IMR-90 (cell line): Measurements from ENCODE around the gene WBP11. TPM values are rescaled to one million over a fixed set of nuclear protein-coding genes. Genes with fewer than 3 reads are reported as not detected.

ENCODE experiments used
- ATAC-seq: fragments of 200-7000 bp; cut with Tn5 transposase; 2 replicates; pipeline ENCODE4 v1.9.1; 2020; ENCODE audit warnings: low read depth, mild to moderate bottlenecking, moderate library complexity
- BruUV-seq: library from RNA; stranded (reverse); fragments of 400-500 nt; replicated peaks from 2 replicates; lab custom pipeline; 2021; lab: Mats Ljungman, UMichigan
- CTCF ChIA-PET: fragments of 300-600 bp; formaldehyde crosslinking; extraction: SDS; loops from one replicate; lab custom pipeline; 2021; ENCODE audit warnings: antibody characterized with exemption; lab: Yijun Ruan, JAX
- POLR2A ChIA-PET: fragments of 300-600 bp; sonication (Branson Sonifier 250); formaldehyde crosslinking; loops from one replicate; lab custom pipeline; 2022; ENCODE audit warnings: antibody characterized with exemption; ENCODE audit not compliant: unreplicated experiment; lab: Charles Lee
- DNase-seq: peaks from one replicate; pipeline ENCODE4 v3.0.0; 2013
- H2AFZ ChIP-seq: replicated peaks from 2 replicates; pipeline ENCODE3; 2013; ENCODE audit warnings: low read length, mild to moderate bottlenecking; ENCODE audit not compliant: poor library complexity
- H2AK5ac ChIP-seq: 2 replicates; pipeline ENCODE4 v1.6.1; 2013; ENCODE audit warnings: low read depth, low read length, inconsistent platforms
- H2AK9ac ChIP-seq: replicated peaks from 2 replicates; pipeline ENCODE3; 2013; ENCODE audit warnings: mild to moderate bottlenecking, low read depth, low read length, moderate library complexity; ENCODE audit not compliant: poor library complexity
- H2BK120ac ChIP-seq: 2 replicates; pipeline ENCODE4 v1.6.1; 2013; ENCODE audit warnings: low read depth, low read length, inconsistent platforms
- H2BK15ac ChIP-seq: 3 replicates; pipeline ENCODE4 v1.6.1; 2013; ENCODE audit warnings: low read depth, low read length, inconsistent platforms
- H2BK20ac ChIP-seq: 2 replicates; pipeline ENCODE4 v1.6.1; 2013; ENCODE audit warnings: low read depth, mild to moderate bottlenecking, inconsistent platforms, low read length, moderate library complexity
- H2BK5ac ChIP-seq: 2 replicates; pipeline ENCODE4 v1.6.1; 2013; ENCODE audit warnings: mild to moderate bottlenecking, low read depth, low read length, inconsistent platforms; ENCODE audit not compliant: poor library complexity, severe bottlenecking
- H3K14ac ChIP-seq: replicated peaks from 2 replicates; pipeline ENCODE4 v1.6.1; 2013; ENCODE audit warnings: low read depth, low read length, inconsistent platforms
- H3K18ac ChIP-seq: 2 replicates; pipeline ENCODE4 v1.6.1; 2013; ENCODE audit warnings: low read depth, low read length, control low read depth
- H3K23ac ChIP-seq: 2 replicates; pipeline ENCODE4 v1.6.1; 2013; ENCODE audit warnings: low read depth, low read length, inconsistent platforms
- H3K27ac ChIP-seq: 2 replicates; pipeline ENCODE4 v1.5.1; 2013; ENCODE audit warnings: mild to moderate bottlenecking, control low read depth, low read length; ENCODE audit not compliant: insufficient read depth
- H3K27me3 ChIP-seq: 2 replicates; pipeline ENCODE4 v1.6.1; 2013; ENCODE audit warnings: low read length; ENCODE audit not compliant: control insufficient read depth, insufficient read depth
- H3K36me3 ChIP-seq: 2 replicates; pipeline ENCODE4 v1.6.1; 2013; ENCODE audit warnings: low read length, mixed read lengths; ENCODE audit not compliant: control insufficient read depth, insufficient read depth
- H3K4ac ChIP-seq: 2 replicates; pipeline ENCODE4 v1.6.1; 2013; ENCODE audit warnings: low read depth, low read length, inconsistent platforms
- H3K4me1 ChIP-seq: 2 replicates; pipeline ENCODE4 v1.6.1; 2013; ENCODE audit warnings: low read length, mixed read lengths; ENCODE audit not compliant: control insufficient read depth, insufficient read depth
- H3K4me2 ChIP-seq: 2 replicates; pipeline ENCODE4 v1.6.1; 2013; ENCODE audit warnings: low read depth, mild to moderate bottlenecking, control low read depth, low read length, moderate library complexity
- H3K4me3 ChIP-seq: 2 replicates; pipeline ENCODE4 v1.5.1; 2013; ENCODE audit warnings: low read depth, mild to moderate bottlenecking, control low read depth, low read length, moderate library complexity; ENCODE audit not compliant: insufficient read depth
- H3K56ac ChIP-seq: 2 replicates; pipeline ENCODE4 v1.6.1; 2013; ENCODE audit warnings: low read length, inconsistent platforms; ENCODE audit not compliant: insufficient read depth; ENCODE audit errors: extremely low read depth
- H3K79me1 ChIP-seq, 2 experiments: 2 replicates each; pipeline ENCODE4 v1.6.1; 2013; ENCODE audit warnings: low read length in 2 of 2, inconsistent platforms in 1 of 2, low read depth in 1 of 2
- H3K9ac ChIP-seq: 2 replicates; pipeline ENCODE4 v1.6.1; 2013; ENCODE audit warnings: low read depth, low read length, control low read depth
- H3K9me1 ChIP-seq: 2 replicates; pipeline ENCODE4 v1.6.1; 2013; ENCODE audit warnings: low read length, inconsistent platforms; ENCODE audit not compliant: insufficient read depth
- H3K9me3 ChIP-seq: 2 replicates; pipeline ENCODE4 v1.6.1; 2013; ENCODE audit warnings: low read length; ENCODE audit not compliant: control insufficient read depth, insufficient read depth
- H4K20me1 ChIP-seq: 2 replicates; pipeline ENCODE4 v1.6.1; 2013; ENCODE audit warnings: low read length, inconsistent platforms; ENCODE audit not compliant: insufficient read depth
- H4K5ac ChIP-seq: 2 replicates; pipeline ENCODE4 v1.6.1; 2013; ENCODE audit warnings: mild to moderate bottlenecking, low read depth, low read length, control low read depth
- H4K8ac ChIP-seq, 2 experiments: 2 replicates each; pipeline ENCODE4 v1.6.1; 2013; ENCODE audit warnings: low read depth in 2 of 2, low read length in 2 of 2, control low read depth in 1 of 2, inconsistent platforms in 1 of 2
- H4K91ac ChIP-seq: 2 replicates; pipeline ENCODE4 v1.6.1; 2013; ENCODE audit warnings: low read depth, low read length, inconsistent platforms; ENCODE audit not compliant: insufficient read depth
- CEBPB ChIP-seq: IDR thresholded peaks from 2 replicates; pipeline ENCODE4 v1.6.1; 2012; ENCODE audit warnings: low read depth, low read length, improper control_type of control experiment
- RFX5 ChIP-seq: IDR thresholded peaks from 2 replicates; pipeline ENCODE4 v1.8.0; 2012; ENCODE audit warnings: low read depth, mild to moderate bottlenecking, low read length, moderate library complexity
- dilution Hi-C: fragments of 300-500 bp; cut with HindIII; formaldehyde crosslinking; loops from one replicate; pipeline ENCODE4 v1.14.3; 2018; ENCODE audit warnings: low sequenced_read_pairs; ENCODE audit not compliant: unreplicated experiment
- in situ Hi-C: fragments of 300-500 bp; cut with MboI; formaldehyde crosslinking; loops from 3 replicates; pipeline ENCODE4 v1.14.3; 2019; ENCODE audit warnings: low sequenced_read_pairs, inconsistent platforms, mixed read lengths
- intact Hi-C: fragments of 100-400 bp; cut with micrococcal nuclease; formaldehyde crosslinking; loops from 2 replicates; pipeline ENCODE4 v1.10.0; 2022
- polyA plus RNA-seq, 3 experiments: library from polyadenylated mRNA; depleted of rRNA; stranded (reverse); fragments of >200 nt; gene quantifications; 2 replicates each; pipeline ENCODE4 v1.2.3, GENCODE V29; 2012; ENCODE audit warnings: low replicate concordance in 1 of 3
- total RNA-seq: library from RNA; depleted of rRNA; stranded (reverse); fragments of >200 nt; gene quantifications from 2 replicates; pipeline ENCODE4 v1.2.3, GENCODE V29; 2012

Gene WBP11
- total and polyA plus RNA-seq, 2 of the 4 experiments (the other 2 are of a cell fraction) = 2.5 to 18.3 TPM

GRCh38 chr12:14828892-14829291 lies 25.6 kb upstream of the WBP11 start:
- H2AK9ac ChIP-seq = no peak overlapping the region
- dilution Hi-C loops = no loop called here

More at GRCh38 chr12:14828892-14829291, 25.6 kb upstream of the WBP11 start:
- no peak overlapping the region for H3K56ac ChIP-seq
- no peak overlapping the region for H2AK5ac ChIP-seq
- H2BK5ac ChIP-seq = no peak overlapping the region
- no peak overlapping the region for H2BK15ac ChIP-seq
- TF ChIP-seq CEBPB (no peak), RFX5 (peak; percentile 94)
- intact Hi-C loops (no loop called here), in situ Hi-C loops (no loop called here)
- H3K4me2 ChIP-seq = no peak overlapping the region
- no peak overlapping the region for H3K9ac ChIP-seq
- H4K5ac ChIP-seq = no peak overlapping the region
- H3K27me3 ChIP-seq = no peaks in the 10 kb centered on the region
- no peaks in the 10 kb centered on the region for H3K79me1 ChIP-seq
- no peak overlapping the region for H3K23ac ChIP-seq
- BruUV-seq = no TSS peak
- H3K14ac ChIP-seq = no peak overlapping the region
- ChIA-PET CTCF (interaction anchor here (1.4 kb wide), 1 partner anchor 18 kb away, joined by 3 read pairs; no protein-coding TSS in a partner anchor), POLR2A (no interaction called here)
- peak; percentile 31 for DNase-seq
- H3K4me1 ChIP-seq = no peaks in the 10 kb centered on the region; the same call in 1 of the 2 replicates
- no peaks in the 10 kb centered on the region for H3K36me3 ChIP-seq
- H4K91ac ChIP-seq = no peak overlapping the region
- ATAC-seq = peak; percentile 71
- no peak overlapping the region for H3K18ac ChIP-seq
- H3K9me3 ChIP-seq = no peaks in the 10 kb centered on the region
- no peak overlapping the region for H3K4ac ChIP-seq
- 0 out of 2 replicates have a peak, but pooled peaks cover 3% of the 10 kb centered on the region for H3K9me1 ChIP-seq
- H2BK120ac ChIP-seq = no peak overlapping the region
- no peaks in the 10 kb centered on the region for H4K20me1 ChIP-seq
- no peak overlapping the region for H3K4me3 ChIP-seq
- no peak overlapping the region for H2BK20ac ChIP-seq
- no peak overlapping the region for H3K27ac ChIP-seq
- no peak overlapping the region for H2AFZ ChIP-seq
- no peak overlapping the region for H4K8ac ChIP-seq
